GM21367 (cell line): Measurements from ENCODE around the gene HORMAD2.

Experiments
- ATAC-seq: cut with Tn5 transposase; IDR thresholded peaks from one replicate; pipeline ENCODE4 v1.9.1; 2021; ENCODE audit not compliant: unreplicated experiment

HORMAD2 gene

GRCh38 chr22:30079952-30080533 lies at the start of gene HORMAD2:
Gene HORMAD2, plus strand, starts transcription at chr22:30080464. Its CDS starts 13,489 bp downstream, at chr22:30093953.
- no peak for ATAC-seq

- no peak for ATAC-seq
Observed at GRCh38 chr22:30031328-30031727, 48.9 kb upstream of the HORMAD2 start.

DNA sequence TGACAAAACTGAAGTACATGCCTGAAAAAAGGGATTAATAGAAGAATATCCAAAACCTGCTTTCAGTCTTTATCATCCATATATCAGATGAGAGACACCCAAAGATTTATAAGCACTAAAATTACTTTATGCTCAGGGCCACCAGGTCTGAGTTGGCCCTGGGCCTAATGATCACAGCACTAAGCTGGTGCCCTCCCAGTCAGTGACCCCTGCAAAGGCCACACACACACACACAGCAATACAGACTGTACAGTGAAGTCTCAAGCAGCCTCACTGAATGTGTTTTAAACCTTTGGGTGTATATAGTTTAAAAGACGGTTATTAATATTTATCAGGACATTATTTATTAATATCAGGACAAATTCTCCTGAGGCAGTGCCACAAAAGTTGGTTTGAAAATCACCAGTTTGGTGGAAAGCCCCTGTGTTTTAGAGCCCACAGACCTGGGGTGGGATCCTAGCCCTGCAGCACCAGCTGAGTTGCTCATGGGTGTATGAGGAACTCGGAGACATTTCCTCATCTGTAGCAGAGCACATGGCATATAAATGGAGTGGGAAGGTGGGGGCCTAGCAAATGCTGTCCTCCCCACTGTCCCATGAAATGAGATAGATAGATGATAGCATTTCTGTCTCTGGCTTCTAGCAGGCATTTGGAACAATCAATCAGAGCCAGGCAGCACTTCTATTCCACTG lies 48.4 kb upstream of the HORMAD2 start:
- no peak for ATAC-seq

DNA sequence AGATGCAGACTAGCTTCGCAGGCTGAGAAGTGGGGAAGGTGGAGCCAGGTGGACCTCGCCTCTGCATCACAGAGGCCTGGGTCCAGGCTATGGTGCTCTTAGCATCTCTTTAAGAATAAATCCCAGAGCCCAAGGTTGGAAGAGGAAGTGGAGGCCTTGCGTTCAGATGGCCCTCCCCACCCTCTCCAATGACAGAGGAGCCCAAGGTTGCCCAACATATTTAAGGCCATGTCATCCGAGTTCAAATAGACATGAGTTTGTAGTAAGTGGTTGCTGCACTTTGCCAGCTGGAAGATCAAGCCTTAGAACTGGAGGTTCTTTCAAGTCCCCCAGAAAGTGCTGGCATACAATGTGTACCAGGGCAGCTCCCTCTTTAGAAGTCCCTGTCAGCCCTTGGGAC lies 47.1 kb upstream of the HORMAD2 start:
- no peak for ATAC-seq

DNA sequence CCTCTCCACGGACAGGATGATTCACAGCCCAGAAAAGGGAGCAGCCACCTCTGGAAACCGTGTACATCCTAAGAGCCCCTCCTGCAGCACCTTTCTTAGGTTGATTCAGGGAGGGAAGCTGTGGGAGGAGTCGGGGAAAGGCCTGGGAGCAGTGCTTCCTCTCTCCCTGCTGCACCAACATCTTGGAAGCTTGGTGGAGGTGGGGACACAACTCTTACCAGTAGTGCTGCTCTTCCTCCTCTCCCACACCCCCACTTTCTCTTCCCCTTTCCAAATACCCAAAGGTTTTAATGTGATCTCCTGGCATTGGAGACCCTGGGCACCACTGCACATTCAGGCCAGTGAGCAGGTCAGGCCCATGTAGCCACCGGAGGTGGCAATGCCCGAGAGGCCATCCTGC lies 46.4 kb upstream of the HORMAD2 start:
- ATAC-seq = no peak

GRCh38 chr22:30036656-30037055 lies 43.6 kb upstream of the HORMAD2 start:
- no peak for ATAC-seq

- no peak for ATAC-seq
Observed at GRCh38 chr22:30038219-30038618, 42.0 kb upstream of the HORMAD2 start.

GRCh38 chr22:30040499-30041260 lies 39.6 kb upstream of the HORMAD2 start:
- ATAC-seq = no peak

DNA sequence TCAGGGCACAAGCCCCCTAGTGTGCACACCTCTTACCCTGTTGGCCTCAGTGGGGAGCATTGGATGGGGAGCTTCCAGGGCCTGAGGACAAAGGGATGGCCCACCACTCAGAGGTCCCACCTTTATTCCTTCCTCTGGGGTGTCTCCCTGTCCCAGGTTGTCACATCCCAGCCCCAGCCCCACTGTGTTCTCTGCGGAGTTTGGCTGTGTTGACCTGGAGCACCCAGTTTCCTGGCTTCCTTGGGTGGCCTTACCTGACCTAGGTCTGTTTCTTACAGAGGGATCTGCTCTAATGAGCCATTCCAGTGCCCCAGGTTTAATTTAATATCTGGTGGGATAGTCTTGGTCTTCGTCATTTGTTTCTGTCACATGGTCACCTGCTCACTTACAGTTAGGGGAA lies 38.8 kb upstream of the HORMAD2 start:
- no peak for ATAC-seq

- ATAC-seq = no peak
Observed at GRCh38 chr22:30041881-30042280, 38.4 kb upstream of the HORMAD2 start.

DNA sequence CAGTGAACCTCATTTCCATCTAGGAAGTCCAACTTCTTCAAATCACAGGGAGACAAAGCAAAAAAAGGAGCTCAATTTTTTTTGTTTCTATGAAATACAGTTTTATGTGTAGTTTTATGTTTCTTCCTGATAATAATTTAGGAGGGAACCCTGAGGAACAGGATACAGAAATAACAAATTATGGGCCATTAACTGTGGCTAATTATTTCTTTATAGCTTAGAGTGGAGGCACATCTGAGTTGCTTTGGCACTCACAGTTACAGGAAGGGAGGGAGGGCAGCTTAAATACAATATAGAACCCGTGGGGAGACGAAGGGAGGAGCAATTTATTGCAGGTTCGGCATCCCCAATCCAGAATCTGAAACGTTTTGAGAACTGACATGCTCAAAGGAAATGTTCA lies 37.1 kb upstream of the HORMAD2 start:
- ATAC-seq = no peak

DNA sequence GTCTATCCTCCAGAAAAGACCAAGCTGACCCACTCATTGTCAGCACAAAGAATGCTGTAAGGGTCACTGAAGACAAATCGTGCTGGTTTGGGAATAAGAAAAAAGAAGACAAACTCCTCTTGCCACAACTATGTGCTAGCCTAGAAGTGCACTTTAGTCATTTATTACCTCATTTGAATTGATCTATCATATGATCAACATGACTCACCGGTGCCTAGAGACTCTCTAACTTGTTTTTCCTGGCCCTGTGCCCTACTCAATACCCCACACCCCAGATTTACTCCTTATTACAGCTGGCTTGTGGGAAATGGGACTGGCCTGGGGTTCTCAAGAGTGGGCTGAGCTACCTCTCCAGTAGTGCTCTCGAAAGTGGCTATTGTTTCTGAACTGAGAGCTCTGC lies 35.9 kb upstream of the HORMAD2 start:
- ATAC-seq = no peak

GRCh38 chr22:30044881-30045493 lies 35.3 kb upstream of the HORMAD2 start:
- ATAC-seq = no peak

- ATAC-seq = no peak
Observed at GRCh38 chr22:30045494-30045887, 34.8 kb upstream of the HORMAD2 start.

DNA sequence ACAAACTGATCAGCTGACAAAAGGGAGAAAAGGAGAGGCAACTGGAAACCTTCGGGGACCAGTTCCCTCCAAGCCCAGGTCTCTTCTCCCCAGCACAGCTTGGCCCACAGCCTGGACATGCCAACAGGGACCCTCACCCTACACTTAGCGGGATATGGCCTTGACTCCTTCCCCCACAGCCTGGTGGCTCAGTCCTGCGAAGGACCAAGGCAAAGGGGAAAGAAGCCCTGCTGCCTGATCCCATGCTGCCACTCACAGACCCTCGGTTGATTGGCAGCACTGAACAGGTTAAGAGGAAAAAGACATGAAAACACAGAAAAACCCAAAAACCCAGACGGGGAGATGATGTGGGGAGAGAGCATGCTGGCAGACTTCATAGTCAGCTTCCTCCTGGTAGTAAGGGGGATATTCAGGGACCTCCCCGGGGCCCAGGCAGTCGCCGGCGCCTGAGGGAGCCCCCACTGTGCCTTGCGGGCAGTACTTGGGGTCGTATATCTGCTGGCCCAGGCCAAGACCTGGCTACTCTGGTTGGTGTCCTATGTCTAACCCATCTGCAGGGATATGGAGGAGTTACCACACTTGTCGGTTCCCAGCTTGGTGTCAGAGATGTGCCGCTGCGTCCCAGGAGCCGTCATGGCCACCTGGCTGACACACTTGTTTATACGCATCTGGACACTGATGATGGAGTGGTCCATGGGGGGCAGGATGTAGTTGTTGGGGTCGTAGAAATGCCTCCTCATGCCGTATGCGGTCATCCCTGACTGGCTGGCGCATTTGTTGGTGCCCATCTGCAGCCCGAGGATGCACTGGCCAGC lies 34.2 kb upstream of the HORMAD2 start:
- ATAC-seq = no peak

- no peak for ATAC-seq
Observed at GRCh38 chr22:30046716-30047363, 33.4 kb upstream of the HORMAD2 start.

GRCh38 chr22:30047364-30047738 lies 32.9 kb upstream of the HORMAD2 start:
- ATAC-seq = no peak

GRCh38 chr22:30048681-30049080 lies 31.6 kb upstream of the HORMAD2 start:
- ATAC-seq = no peak

GRCh38 chr22:30054067-30054763 lies 26.0 kb upstream of the HORMAD2 start:
- ATAC-seq = no peak

DNA sequence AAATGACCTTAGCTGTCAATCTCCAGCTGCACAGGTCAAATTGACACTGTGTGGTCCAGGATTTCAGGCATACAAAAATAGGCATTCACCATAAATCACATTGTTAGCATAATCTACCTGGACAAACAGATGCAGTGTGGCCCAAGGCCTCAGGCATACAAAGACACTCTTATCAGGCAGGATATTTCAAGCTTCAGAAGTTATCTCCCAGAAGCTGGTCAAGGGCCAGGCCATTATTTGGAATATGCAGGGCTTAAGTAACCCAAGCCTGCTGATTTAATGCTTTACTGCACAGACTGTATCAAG lies 25.5 kb upstream of the HORMAD2 start:
- ATAC-seq = no peak
